ENCODE measurements around the gene HOXA5.
A peak's percentile ranks its signal among the peaks of the same experiment; 100 is the strongest.

Gene HOXA5

DNA sequence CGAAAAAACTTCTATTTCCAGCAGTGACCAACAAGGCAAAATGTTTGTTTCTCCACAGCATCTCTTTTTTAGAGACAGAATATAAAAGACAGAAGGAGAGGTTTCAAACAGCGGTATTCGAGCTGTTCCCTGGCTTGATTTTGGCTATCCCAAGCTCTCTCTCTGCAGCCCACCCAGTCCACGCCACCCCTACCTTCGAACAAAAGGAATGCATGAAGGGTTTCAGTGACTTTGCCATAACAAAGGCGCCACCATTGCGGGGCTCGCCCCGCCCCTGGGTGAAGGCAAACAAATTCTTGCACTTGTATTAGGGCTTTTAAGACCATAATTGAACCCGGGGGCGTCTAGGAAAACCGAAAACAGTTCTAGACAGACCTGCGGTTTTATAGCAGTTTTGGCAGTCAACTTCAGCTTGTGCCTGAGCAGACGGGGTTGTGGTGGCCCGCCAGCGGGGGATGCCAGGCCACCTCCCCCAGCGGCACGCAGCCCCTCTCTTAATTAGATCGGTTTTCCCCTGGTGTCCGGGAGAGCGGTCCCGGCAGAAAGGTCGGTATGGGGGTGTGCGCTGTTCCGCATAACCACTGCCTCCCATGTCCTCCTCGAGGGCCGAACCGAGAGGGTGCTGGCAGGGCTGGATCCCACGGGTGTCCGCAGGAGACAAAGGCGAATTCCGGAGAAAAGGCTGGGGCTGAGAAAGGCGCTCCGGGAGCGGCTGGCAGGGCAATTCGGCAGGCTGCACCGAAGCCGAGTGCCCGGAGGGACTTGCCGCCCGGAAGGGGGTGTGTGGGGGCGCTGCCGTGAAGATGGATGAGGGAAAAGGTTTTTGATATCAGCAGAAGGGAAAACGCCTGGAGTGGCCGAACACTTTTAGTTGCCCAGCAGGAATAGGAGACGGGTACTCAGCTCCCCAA is 44.2 kb upstream of the HOXA5 start:
- peak overlapping the region in 1 of 5 donors; percentile 7 for H3K9ac ChIP-seq (ENCODE audit: low read length in 5 of 5)

DNA sequence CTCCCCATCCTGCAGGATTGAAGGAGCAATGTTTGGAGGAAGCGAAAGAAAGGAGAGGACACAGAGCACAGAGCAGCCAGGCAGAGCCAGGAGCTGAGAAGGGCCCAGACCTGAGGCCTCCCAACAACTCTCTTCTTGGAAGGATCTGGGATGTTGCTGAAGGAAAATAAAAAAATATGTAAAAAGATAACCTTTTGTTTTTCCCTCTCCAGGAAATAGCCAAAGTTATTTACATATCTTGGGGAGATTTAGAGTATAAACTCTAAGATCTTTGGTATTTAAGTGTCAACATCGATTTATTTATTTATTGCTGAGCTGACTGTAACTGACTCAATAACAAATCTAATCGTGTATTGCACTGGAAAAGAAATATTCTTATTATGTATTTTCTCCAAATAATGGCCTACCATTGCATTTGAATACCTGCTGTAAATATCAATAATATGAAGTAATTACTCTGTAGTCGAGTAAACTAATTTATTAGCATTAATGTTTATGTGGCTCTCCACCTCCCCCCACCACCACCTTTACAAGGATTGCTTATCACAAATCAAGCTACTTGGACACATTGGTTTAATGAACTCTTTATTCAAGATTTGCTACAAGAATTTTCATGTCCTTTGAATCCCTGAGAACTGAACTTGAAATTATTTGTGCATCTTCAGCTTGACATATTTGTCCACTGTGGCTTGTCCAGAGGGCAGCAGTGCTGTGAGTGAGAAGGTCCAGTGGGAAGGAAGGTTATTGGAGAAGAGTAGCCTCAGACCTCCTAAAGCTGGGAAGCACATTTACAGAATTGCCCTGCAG is 43.4 kb upstream of the HOXA5 start:
- Histone ChIP-seq H3K4me3 (ENCODE audit: low read depth in 1 of 5, low read length in 5 of 5) (no peak overlapping the region), H3K27ac (ENCODE audit: low read depth, low read length) (no peak overlapping the region), H3K9me3 (ENCODE audit: control insufficient read depth in 5 of 5, low read length in 5 of 5) (no peaks in the 10 kb centered on the region), H3K27me3 (ENCODE audit: control insufficient read depth in 5 of 5, insufficient read depth in 4 of 5, low read length in 5 of 5) (peaks cover 8 to 77% (median 75%) of the 10 kb centered on the region in 5 donors), H3K9ac (ENCODE audit: low read length in 5 of 5) (no peak overlapping the region), H3K36me3 (ENCODE audit: control insufficient read depth in 5 of 5, insufficient read depth in 5 of 5, low read length in 5 of 5) (no peaks in the 10 kb centered on the region), H3K4me1 (ENCODE audit: control insufficient read depth in 5 of 5, insufficient read depth in 5 of 5, low read length in 5 of 5) (peaks cover 0 to 66% (median 56%) of the 10 kb centered on the region in 5 donors)

More for the DNA sequence above, 44.2 kb upstream of the HOXA5 start:
- Histone ChIP-seq H3K36me3 (ENCODE audit: control insufficient read depth in 5 of 5, insufficient read depth in 5 of 5, low read length in 5 of 5) (no peaks in the 10 kb centered on the region), H3K4me1 (ENCODE audit: control insufficient read depth in 5 of 5, insufficient read depth in 5 of 5, low read length in 5 of 5) (peaks cover 0 to 67% (median 55%) of the 10 kb centered on the region in 5 donors), H3K4me3 (ENCODE audit: low read depth in 1 of 5, low read length in 5 of 5) (peak overlapping the region in 3 of 5 donors; percentile 36 to 51 (median 40)), H3K9me3 (ENCODE audit: control insufficient read depth in 5 of 5, low read length in 5 of 5) (no peaks in the 10 kb centered on the region), H3K27ac (ENCODE audit: low read depth, low read length) (no peak overlapping the region), H3K27me3 (ENCODE audit: control insufficient read depth in 5 of 5, insufficient read depth in 4 of 5, low read length in 5 of 5) (peaks cover 11 to 74% (median 71%) of the 10 kb centered on the region in 5 donors)

DNA sequence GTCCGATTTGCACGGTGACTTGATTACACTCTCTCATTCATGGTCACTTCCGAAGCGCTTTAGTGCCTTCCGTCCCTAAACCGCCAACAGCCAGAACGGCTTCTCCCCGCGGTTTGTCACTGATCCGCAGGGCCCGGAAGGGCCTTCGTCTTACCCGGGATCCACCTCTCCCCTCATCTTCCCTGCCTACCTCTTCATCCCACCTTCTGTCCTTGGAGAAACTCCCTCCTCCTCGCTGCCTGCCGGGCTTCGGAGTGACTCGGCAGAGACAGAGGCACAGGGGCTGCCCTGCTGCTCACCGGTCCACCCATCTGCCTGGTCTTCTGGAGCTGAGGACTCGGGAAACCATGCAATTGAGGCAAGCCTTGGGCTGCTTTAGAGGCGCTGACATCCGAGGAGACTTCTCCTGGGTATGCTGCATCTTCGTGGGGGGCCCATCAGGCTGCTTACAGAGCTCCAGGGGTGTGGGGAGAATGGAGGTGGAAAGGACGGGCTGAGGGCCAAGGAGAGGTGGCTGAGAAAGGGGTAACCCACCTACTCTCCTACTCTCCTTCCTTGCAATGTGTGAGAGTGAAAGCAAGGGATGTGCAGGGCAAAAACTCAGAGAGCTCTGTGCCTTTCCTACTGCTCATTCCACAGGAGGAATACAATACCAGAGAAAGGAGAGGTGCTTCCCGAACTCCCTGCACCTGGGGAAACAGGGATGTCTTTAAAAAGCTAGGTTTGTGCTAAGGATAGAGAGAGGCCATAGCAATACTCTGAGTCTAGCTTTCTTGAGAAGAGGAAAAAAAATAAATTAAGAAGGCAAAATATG is 42.6 kb upstream of the HOXA5 start:
- no peaks in the 10 kb centered on the region for H3K36me3 ChIP-seq (ENCODE audit: control insufficient read depth in 5 of 5, insufficient read depth in 5 of 5, low read length in 5 of 5)
- H3K4me3 ChIP-seq (ENCODE audit: low read depth in 1 of 5, low read length in 5 of 5) = peak overlapping the region in 3 of 5 donors; percentile 8 to 74 (median 73)
- H3K27me3 ChIP-seq (ENCODE audit: control insufficient read depth in 5 of 5, insufficient read depth in 4 of 5, low read length in 5 of 5) = peaks cover 3 to 73% (median 68%) of the 10 kb centered on the region in 5 donors
- no peak overlapping the region for H3K9ac ChIP-seq (ENCODE audit: low read length in 5 of 5)
- H3K27ac ChIP-seq (ENCODE audit: low read depth, low read length) = no peak overlapping the region
- H3K4me1 ChIP-seq (ENCODE audit: control insufficient read depth in 5 of 5, insufficient read depth in 5 of 5, low read length in 5 of 5) = peaks cover 0 to 66% (median 56%) of the 10 kb centered on the region in 5 donors
- H3K9me3 ChIP-seq (ENCODE audit: control insufficient read depth in 5 of 5, low read length in 5 of 5) = no peaks in the 10 kb centered on the region

DNA sequence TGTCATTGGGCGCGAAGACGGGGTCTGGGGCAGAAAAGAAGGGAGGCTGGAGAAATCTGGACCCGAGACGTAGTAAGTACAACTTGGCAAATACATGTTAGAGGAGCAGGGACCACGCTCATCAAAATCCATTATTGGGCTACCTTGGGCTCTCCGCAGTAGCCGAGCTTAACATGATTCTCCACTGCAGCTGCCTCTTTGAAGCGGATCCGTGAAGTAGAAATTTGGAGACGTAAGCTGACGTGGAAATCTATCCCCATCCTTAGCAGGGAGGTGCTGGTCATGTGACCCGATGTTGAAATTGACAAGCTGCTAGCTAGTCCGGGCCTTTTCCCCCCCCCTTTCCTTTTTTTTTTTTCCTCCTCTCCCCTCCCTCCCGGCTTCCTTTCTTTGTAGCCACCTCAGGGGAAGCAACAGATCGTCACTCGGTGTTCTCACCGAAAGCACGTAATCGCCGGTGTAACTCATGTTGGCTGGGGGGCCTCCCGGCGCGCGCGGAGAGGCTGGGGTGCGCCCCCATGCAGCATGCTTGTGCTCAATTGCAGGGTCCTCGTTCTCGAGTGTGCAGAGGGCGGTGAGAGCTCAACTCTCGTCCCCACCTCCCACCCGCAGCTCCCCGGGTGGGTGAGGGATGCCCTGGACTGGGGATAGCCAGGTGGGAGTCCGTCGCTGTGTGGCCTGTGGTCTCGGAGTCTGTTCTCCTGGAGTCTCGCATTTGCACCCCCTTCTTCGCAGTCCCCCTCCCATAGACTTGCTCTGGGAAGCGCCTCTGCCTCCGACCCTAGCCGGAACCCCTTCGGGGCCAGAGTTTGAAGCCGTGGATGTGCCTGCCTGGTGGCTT is 41.8 kb upstream of the HOXA5 start, which contains the start of gene HOXA11:
HOXA11 (minus strand) TSS at position 220 of the 841 bp plus-strand sequence; CDS start at position 132, 88 bp downstream.
- Histone ChIP-seq H3K4me1 (ENCODE audit: control insufficient read depth in 5 of 5, insufficient read depth in 5 of 5, low read length in 5 of 5) (peaks cover 0 to 74% (median 56%) of the 10 kb centered on the region in 5 donors), H3K27ac (ENCODE audit: low read depth, low read length) (peak within 1 kb of the TSS; percentile 44), H3K36me3 (ENCODE audit: control insufficient read depth in 5 of 5, insufficient read depth in 5 of 5, low read length in 5 of 5) (no peaks in the 10 kb centered on the region), H3K27me3 (ENCODE audit: control insufficient read depth in 5 of 5, insufficient read depth in 4 of 5, low read length in 5 of 5) (peaks cover 3 to 74% (median 66%) of the 10 kb centered on the region in 5 donors), H3K9me3 (ENCODE audit: control insufficient read depth in 5 of 5, low read length in 5 of 5) (no peaks in the 10 kb centered on the region), H3K4me3 (ENCODE audit: low read depth in 1 of 5, low read length in 5 of 5) (peak within 1 kb of the TSS; percentile 58 to 74 (median 70)), H3K9ac (ENCODE audit: low read length in 5 of 5) (peak within 1 kb of the TSS in 3 of 5 donors; percentile 63 to 76 (median 69))

DNA sequence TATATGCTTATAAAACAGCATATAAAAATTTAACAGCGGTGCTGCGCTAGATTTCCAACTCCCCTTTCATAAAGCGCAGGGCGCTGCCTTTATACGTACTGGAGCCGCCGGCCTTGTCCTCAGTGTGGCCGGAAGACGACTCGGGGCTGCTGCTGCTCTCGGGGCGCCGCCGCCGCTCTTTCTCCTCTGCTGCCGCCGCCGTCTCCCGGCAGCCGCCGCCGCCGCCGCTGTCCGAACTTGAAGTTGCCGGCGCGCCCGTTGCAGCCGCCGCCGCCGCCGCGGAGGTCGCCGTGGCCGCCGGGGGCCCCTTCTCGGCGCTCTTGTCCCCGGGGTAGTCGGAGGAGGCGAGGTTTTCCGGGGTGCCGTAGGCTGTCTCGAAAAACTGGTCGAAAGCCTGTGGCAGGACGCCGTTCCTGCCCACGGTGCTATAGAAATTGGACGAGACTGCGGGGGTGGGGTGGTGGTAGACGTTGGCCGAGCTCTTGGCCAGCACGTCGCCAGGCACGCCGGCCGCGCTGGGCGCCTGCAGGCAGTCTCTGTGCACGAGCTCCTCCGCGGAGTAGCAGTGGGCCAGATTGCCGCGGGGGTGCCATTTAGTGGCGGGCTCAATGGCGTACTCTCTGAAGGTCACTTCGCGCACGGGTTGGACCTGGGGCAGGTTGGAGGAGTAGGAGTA is 41.0 kb upstream of the HOXA5 start:
- H3K27me3 ChIP-seq (ENCODE audit: control insufficient read depth in 5 of 5, insufficient read depth in 4 of 5, low read length in 5 of 5) = peaks cover 3 to 67% (median 61%) of the 10 kb centered on the region in 5 donors
- H3K9ac ChIP-seq (ENCODE audit: low read length in 5 of 5) = peak overlapping the region in 3 of 5 donors; percentile 63 to 76 (median 69)
- peak overlapping the region; percentile 58 to 74 (median 70) for H3K4me3 ChIP-seq (ENCODE audit: low read depth in 1 of 5, low read length in 5 of 5)
- no peaks in the 10 kb centered on the region for H3K9me3 ChIP-seq (ENCODE audit: control insufficient read depth in 5 of 5, low read length in 5 of 5)
- peak overlapping the region; percentile 44 for H3K27ac ChIP-seq (ENCODE audit: low read depth, low read length)
- no peaks in the 10 kb centered on the region for H3K36me3 ChIP-seq (ENCODE audit: control insufficient read depth in 5 of 5, insufficient read depth in 5 of 5, low read length in 5 of 5)
- H3K4me1 ChIP-seq (ENCODE audit: control insufficient read depth in 5 of 5, insufficient read depth in 5 of 5, low read length in 5 of 5) = peaks cover 2 to 79% (median 61%) of the 10 kb centered on the region in 5 donors

DNA sequence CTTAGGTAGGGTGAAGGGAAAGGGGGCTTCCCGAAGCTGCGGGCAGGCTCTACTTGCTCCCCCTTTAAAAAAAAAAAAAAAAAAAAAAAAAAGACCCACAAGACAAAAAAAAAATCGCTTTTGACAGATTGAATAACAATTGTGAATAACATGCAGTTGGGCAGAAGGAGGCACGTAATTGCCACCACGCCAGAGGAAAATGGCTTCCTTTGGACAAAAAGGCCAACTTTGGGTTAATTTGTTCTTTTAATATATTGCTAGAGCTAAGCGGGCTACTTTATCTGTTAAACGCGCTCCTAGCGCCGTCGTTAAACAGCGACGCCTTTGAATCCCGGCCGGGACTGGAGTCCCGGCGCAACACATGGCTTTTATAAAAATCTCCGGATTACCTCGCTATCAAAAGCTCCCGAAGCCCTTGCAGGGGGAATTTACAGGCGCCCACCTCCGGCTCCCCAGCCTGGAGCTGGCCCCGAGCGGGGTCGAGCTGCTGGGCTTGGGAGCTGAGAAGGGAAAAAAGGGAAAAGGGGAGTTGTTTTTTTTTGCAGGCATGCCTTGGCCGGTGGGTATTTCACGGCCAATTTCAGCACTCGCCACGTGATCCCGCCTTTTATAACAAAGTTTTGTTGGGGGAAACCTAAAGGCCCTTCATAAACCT is 40.3 kb upstream of the HOXA5 start:
- Histone ChIP-seq H3K4me3 (ENCODE audit: low read depth in 1 of 5, low read length in 5 of 5) (peak overlapping the region; percentile 58 to 74 (median 70)), H3K36me3 (ENCODE audit: control insufficient read depth in 5 of 5, insufficient read depth in 5 of 5, low read length in 5 of 5) (no peaks in the 10 kb centered on the region), H3K9me3 (ENCODE audit: control insufficient read depth in 5 of 5, low read length in 5 of 5) (no peaks in the 10 kb centered on the region), H3K9ac (ENCODE audit: low read length in 5 of 5) (peak overlapping the region in 3 of 5 donors; percentile 63 to 76 (median 69)), H3K27me3 (ENCODE audit: control insufficient read depth in 5 of 5, insufficient read depth in 4 of 5, low read length in 5 of 5) (peaks cover 3 to 60% (median 54%) of the 10 kb centered on the region in 5 donors), H3K27ac (ENCODE audit: low read depth, low read length) (peak overlapping the region; percentile 44), H3K4me1 (ENCODE audit: control insufficient read depth in 5 of 5, insufficient read depth in 5 of 5, low read length in 5 of 5) (peaks cover 2 to 79% (median 59%) of the 10 kb centered on the region in 5 donors)

DNA sequence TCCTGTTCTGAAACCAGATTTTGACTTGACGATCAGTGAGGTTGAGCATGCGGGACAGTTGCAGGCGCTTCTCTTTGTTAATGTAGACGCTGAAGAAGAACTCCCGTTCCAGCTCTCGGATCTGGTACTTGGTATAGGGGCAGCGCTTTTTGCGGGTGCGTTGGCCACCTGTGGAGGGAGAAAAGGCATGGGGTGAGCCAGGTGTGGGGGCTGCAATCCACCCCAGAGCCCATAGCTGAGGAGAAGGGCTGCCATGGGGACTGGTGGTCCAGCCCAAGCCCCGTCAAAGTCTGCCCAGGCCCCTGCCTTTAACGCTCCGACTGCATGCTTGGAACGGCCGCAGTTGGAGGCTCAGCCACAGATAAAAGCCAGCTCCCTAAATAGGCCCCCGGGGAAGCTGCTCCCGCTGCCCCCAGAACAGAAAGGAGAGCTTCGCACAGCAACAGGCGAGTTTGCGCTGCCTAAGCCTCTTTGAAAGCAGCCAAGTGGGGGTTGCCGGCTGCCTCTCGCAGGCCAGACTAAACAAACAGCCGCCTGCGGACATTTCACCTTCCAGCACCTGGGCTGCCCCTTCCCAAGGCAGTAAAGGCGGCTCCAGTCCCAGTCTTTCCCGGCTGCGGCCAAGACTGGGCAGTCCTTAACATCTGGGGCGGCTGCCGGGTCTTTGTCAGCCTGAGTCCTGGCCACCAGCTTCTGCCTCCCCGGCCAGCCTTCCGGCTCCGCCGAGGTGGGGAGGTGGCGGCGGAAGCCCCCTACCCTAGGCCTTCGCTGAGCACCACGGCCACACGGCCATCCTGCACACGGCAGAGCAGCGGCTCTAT is 39.6 kb upstream of the HOXA5 start:
- H3K36me3 ChIP-seq (ENCODE audit: control insufficient read depth in 5 of 5, insufficient read depth in 5 of 5, low read length in 5 of 5) = no peaks in the 10 kb centered on the region
- peak overlapping the region; percentile 48 to 74 (median 70) for H3K4me3 ChIP-seq (ENCODE audit: low read depth in 1 of 5, low read length in 5 of 5)
- peak overlapping the region; percentile 10 for H3K27ac ChIP-seq (ENCODE audit: low read depth, low read length)
- no peaks in the 10 kb centered on the region for H3K9me3 ChIP-seq (ENCODE audit: control insufficient read depth in 5 of 5, low read length in 5 of 5)
- peak overlapping the region in 3 of 5 donors; percentile 39 to 69 (median 63) for H3K9ac ChIP-seq (ENCODE audit: low read length in 5 of 5)
- H3K27me3 ChIP-seq (ENCODE audit: control insufficient read depth in 5 of 5, insufficient read depth in 4 of 5, low read length in 5 of 5) = peaks cover 3 to 55% (median 47%) of the 10 kb centered on the region in 5 donors
- H3K4me1 ChIP-seq (ENCODE audit: control insufficient read depth in 5 of 5, insufficient read depth in 5 of 5, low read length in 5 of 5) = peaks cover 2 to 72% (median 59%) of the 10 kb centered on the region in 5 donors
